Measurements from ENCODE around the gene CERS6. TPM values are rescaled to one million over a fixed set of nuclear protein-coding genes. Genes with fewer than 3 reads are reported as not detected.

Gene CERS6
- total RNA-seq, 1 donor from 2014 or later: 36.4 TPM

- Mint-ChIP-seq H3K27me3 (ENCODE audit: unreplicated experiment) (peaks cover 9% of the 10 kb centered on the region), H3K27ac (ENCODE audit: unreplicated experiment) (no peak overlapping the region), H3K36me3 (ENCODE audit: low read depth, unreplicated experiment) (peaks cover 23% of the 10 kb centered on the region), H3K4me1 (ENCODE audit: unreplicated experiment) (peaks cover 4% of the 10 kb centered on the region), H3K4me3 (ENCODE audit: unreplicated experiment) (no peak overlapping the region), H3K9me3 (ENCODE audit: unreplicated experiment) (no peaks in the 10 kb centered on the region)
- no peak for TF ChIP-seq CTCF (IDR thresholded peaks at IDR 0.05; ENCODE audit: unreplicated experiment)
- DNase-seq (ENCODE audit: low spot score): no peak
Measured at GRCh38 chr2:168726375-168726774, 270.3 kb downstream of the CERS6 start.

- H3K4me1 Mint-ChIP-seq (ENCODE audit: unreplicated experiment): peaks cover 3% of the 10 kb centered on the region
- no peak for TF ChIP-seq CTCF (IDR thresholded peaks at IDR 0.05; ENCODE audit: unreplicated experiment)
- H3K27me3 Mint-ChIP-seq (ENCODE audit: unreplicated experiment): peaks cover 9% of the 10 kb centered on the region
- no peak for DNase-seq (ENCODE audit: low spot score)
- no peaks in the 10 kb centered on the region for H3K9me3 Mint-ChIP-seq (ENCODE audit: unreplicated experiment)
- H3K36me3 Mint-ChIP-seq (ENCODE audit: low read depth, unreplicated experiment): peaks cover 16% of the 10 kb centered on the region
- no peak overlapping the region for H3K27ac Mint-ChIP-seq (ENCODE audit: unreplicated experiment)
- no peak overlapping the region for H3K4me3 Mint-ChIP-seq (ENCODE audit: unreplicated experiment)
Measured at GRCh38 chr2:168727904-168728470, 271.9 kb downstream of the CERS6 start.

GRCh38 chr2:168729455-168729854 is 273.4 kb downstream of the CERS6 start:
- peaks cover 6% of the 10 kb centered on the region for H3K36me3 Mint-ChIP-seq (ENCODE audit: low read depth, unreplicated experiment)

GRCh38 chr2:168730344-168730743 is 274.3 kb downstream of the CERS6 start:
- H3K9me3 Mint-ChIP-seq (ENCODE audit: unreplicated experiment): no peaks in the 10 kb centered on the region
- H3K27me3 Mint-ChIP-seq (ENCODE audit: unreplicated experiment): peaks cover 7% of the 10 kb centered on the region
- H3K27ac Mint-ChIP-seq (ENCODE audit: unreplicated experiment): no peak overlapping the region
- no peak for DNase-seq (ENCODE audit: low spot score)
- peaks cover 5% of the 10 kb centered on the region for H3K36me3 Mint-ChIP-seq (ENCODE audit: low read depth, unreplicated experiment)
- no peak for TF ChIP-seq CTCF (IDR thresholded peaks at IDR 0.05; ENCODE audit: unreplicated experiment)
- peaks cover 3% of the 10 kb centered on the region for H3K4me1 Mint-ChIP-seq (ENCODE audit: unreplicated experiment)
- H3K4me3 Mint-ChIP-seq (ENCODE audit: unreplicated experiment): no peak overlapping the region

More at GRCh38 chr2:168729455-168729854, 273.4 kb downstream of the CERS6 start:
- Mint-ChIP-seq H3K27me3 (ENCODE audit: unreplicated experiment) (peaks cover 5% of the 10 kb centered on the region), H3K27ac (ENCODE audit: unreplicated experiment) (no peak overlapping the region), H3K4me1 (ENCODE audit: unreplicated experiment) (peaks cover 3% of the 10 kb centered on the region), H3K4me3 (ENCODE audit: unreplicated experiment) (no peak overlapping the region), H3K9me3 (ENCODE audit: unreplicated experiment) (no peaks in the 10 kb centered on the region)
- no peak for TF ChIP-seq CTCF (IDR thresholded peaks at IDR 0.05; ENCODE audit: unreplicated experiment)
- DNase-seq (ENCODE audit: low spot score): no peak

GRCh38 chr2:168731002-168731401 is 274.9 kb downstream of the CERS6 start:
- no peak overlapping the region for H3K4me3 Mint-ChIP-seq (ENCODE audit: unreplicated experiment)
- peaks cover 7% of the 10 kb centered on the region for H3K27me3 Mint-ChIP-seq (ENCODE audit: unreplicated experiment)
- DNase-seq (ENCODE audit: low spot score): no peak
- no peak for TF ChIP-seq CTCF (IDR thresholded peaks at IDR 0.05; ENCODE audit: unreplicated experiment)
- H3K27ac Mint-ChIP-seq (ENCODE audit: unreplicated experiment): no peak overlapping the region
- peaks cover 3% of the 10 kb centered on the region for H3K4me1 Mint-ChIP-seq (ENCODE audit: unreplicated experiment)
- H3K9me3 Mint-ChIP-seq (ENCODE audit: unreplicated experiment): no peaks in the 10 kb centered on the region
- peaks cover 5% of the 10 kb centered on the region for H3K36me3 Mint-ChIP-seq (ENCODE audit: low read depth, unreplicated experiment)

All from endothelial cell (in vitro differentiated cells).